HEK293 (cell line): ENCODE measurements around the gene GAK.

Experiments used
- CTCF ChIA-PET: fragments of 350-600 bp; formaldehyde crosslinking; extraction: SDS; loops from one replicate; lab custom pipeline; 2021; ENCODE audit warnings: antibody characterized with exemption; lab: Yijun Ruan, JAX
- POLR2A ChIA-PET: fragments of 300-600 bp; formaldehyde crosslinking; extraction: SDS; loops from one replicate; lab custom pipeline; 2020; ENCODE audit warnings: antibody characterized with exemption, inconsistent platforms; lab: Yijun Ruan, JAX
- H3K27ac ChIP-seq: fragments of 200-500 bp; sonication (Bioruptor generic); 2 replicates; pipeline ENCODE4 v1.5.1; 2014; ENCODE audit warnings: low read depth, low read length, control low read depth, inconsistent platforms; ENCODE audit errors: extremely low read depth
- H3K36me3 ChIP-seq, 2 experiments: fragments of 200-500 bp in 1 of 2; sonication (Bioruptor generic) in 1 of 2; 1 replicate in 1 of 2; 2 replicates in 1 of 2; pipeline ENCODE4 v1.5.1; 2014 to 2017; ENCODE audit warnings: inconsistent platforms in 2 of 2, low read length in 2 of 2; ENCODE audit not compliant: control insufficient read depth in 2 of 2, insufficient read depth in 1 of 2
- H3K4me1 ChIP-seq: fragments of 200-500 bp; sonication (Bioruptor generic); 2 replicates; pipeline ENCODE4 v1.5.1; 2014; ENCODE audit warnings: mild to moderate bottlenecking, low read length, inconsistent platforms; ENCODE audit not compliant: control insufficient read depth, insufficient read depth
- H3K4me3 ChIP-seq: 2 replicates; pipeline ENCODE4 v1.5.1; 2011; ENCODE audit warnings: low read depth, mild to moderate bottlenecking, control low read depth, low read length, moderate library complexity
- H3K9me3 ChIP-seq: fragments of 200-500 bp; sonication (Bioruptor generic); 2 replicates; pipeline ENCODE4 v1.5.1; 2014; ENCODE audit warnings: low read depth, low read length, inconsistent platforms; ENCODE audit not compliant: control insufficient read depth, insufficient read depth
- CTCF ChIP-seq: fragments of 450-650 bp; formaldehyde crosslinking; IDR thresholded peaks from 2 replicates; pipeline ENCODE4 v1.5.1; 2016; ENCODE audit warnings: missing biosample characterization, missing genetic modification characterization
- KLF17 ChIP-seq: fragments of 450-650 bp; formaldehyde crosslinking; IDR thresholded peaks from 2 replicates; pipeline ENCODE4 v1.5.1; 2016; ENCODE audit warnings: missing biosample characterization, missing genetic modification characterization
- KLF8 ChIP-seq: fragments of 450-650 bp; formaldehyde crosslinking; IDR thresholded peaks from 2 replicates; pipeline ENCODE4 v1.5.1; 2016; ENCODE audit warnings: missing biosample characterization, missing genetic modification characterization
- MEIS1 ChIP-seq: sonication (generic); formaldehyde crosslinking; IDR thresholded peaks from 2 replicates; pipeline ENCODE4 v1.8.1; 2022; ENCODE audit warnings: missing genetic modification reagents, mild to moderate bottlenecking, borderline replicate concordance
- SCRT1 ChIP-seq: fragments of 450-650 bp; formaldehyde crosslinking; IDR thresholded peaks from 2 replicates; pipeline ENCODE4 v1.5.1; 2016; ENCODE audit warnings: missing biosample characterization, missing genetic modification characterization, borderline replicate concordance
- ZBTB17 ChIP-seq: fragments of 450-650 bp; formaldehyde crosslinking; IDR thresholded peaks from 2 replicates; pipeline ENCODE4 v1.5.1; 2016; ENCODE audit warnings: missing biosample characterization, missing genetic modification characterization
- ZNF10 ChIP-seq: fragments of 450-650 bp; formaldehyde crosslinking; IDR thresholded peaks from 2 replicates; pipeline ENCODE4 v1.5.1; 2017; ENCODE audit warnings: missing biosample characterization, missing genetic modification characterization
- ZNF114 ChIP-seq: fragments of 450-650 bp; formaldehyde crosslinking; IDR thresholded peaks from 2 replicates; pipeline ENCODE4 v1.5.0; 2017; ENCODE audit warnings: missing biosample characterization, missing genetic modification characterization
- ZNF211 ChIP-seq: fragments of 450-650 bp; formaldehyde crosslinking; IDR thresholded peaks from 2 replicates; pipeline ENCODE4 v1.5.1; 2016; ENCODE audit warnings: low read depth, missing biosample characterization, missing genetic modification characterization
- ZNF354C ChIP-seq: fragments of 450-650 bp; formaldehyde crosslinking; IDR thresholded peaks from 2 replicates; pipeline ENCODE4 v1.5.1; 2016; ENCODE audit warnings: missing biosample characterization, missing genetic modification characterization, low read depth, borderline replicate concordance
- ZNF530 ChIP-seq: fragments of 450-650 bp; formaldehyde crosslinking; IDR thresholded peaks from 2 replicates; pipeline ENCODE4 v1.5.1; 2016; ENCODE audit warnings: low read depth, missing biosample characterization, missing genetic modification characterization
- ZNF558 ChIP-seq: fragments of 450-650 bp; formaldehyde crosslinking; IDR thresholded peaks from 2 replicates; pipeline ENCODE4 v1.5.1; 2016; ENCODE audit warnings: missing biosample characterization, missing genetic modification characterization
- ZNF621 ChIP-seq: fragments of 450-650 bp; formaldehyde crosslinking; IDR thresholded peaks from 2 replicates; pipeline ENCODE4 v1.5.1; 2017; ENCODE audit warnings: missing biosample characterization, missing genetic modification characterization
- ZNF792 ChIP-seq: fragments of 450-650 bp; formaldehyde crosslinking; IDR thresholded peaks from 2 replicates; pipeline ENCODE4 v1.5.1; 2016; ENCODE audit warnings: missing biosample characterization, missing genetic modification characterization
- ZSCAN23 ChIP-seq: fragments of 450-650 bp; formaldehyde crosslinking; IDR thresholded peaks from 2 replicates; pipeline ENCODE4 v1.5.1; 2016; ENCODE audit warnings: missing biosample characterization, missing genetic modification characterization
- TF ChIP-seq, protein P1 (sequence below): fragments of 450-650 bp; formaldehyde crosslinking; IDR thresholded peaks from 2 replicates; pipeline ENCODE4 v1.5.1; 2016; ENCODE audit warnings: missing biosample characterization, missing genetic modification characterization
- TF ChIP-seq, protein P2 (sequence below): fragments of 450-650 bp; formaldehyde crosslinking; conservative IDR thresholded peaks from 2 replicates; pipeline ENCODE4 v1.5.1; 2016; ENCODE audit warnings: low read depth, missing biosample characterization, missing genetic modification characterization
- TF ChIP-seq, protein P3 (sequence below): fragments of 450-650 bp; formaldehyde crosslinking; IDR thresholded peaks from 2 replicates; pipeline ENCODE4 v1.5.1; 2016; ENCODE audit warnings: missing biosample characterization, missing genetic modification characterization
- TF ChIP-seq, protein P4 (sequence below): fragments of 450-650 bp; formaldehyde crosslinking; IDR thresholded peaks from 2 replicates; pipeline ENCODE4 v1.5.1; 2016; ENCODE audit warnings: missing biosample characterization, missing genetic modification characterization

GAK gene

GRCh38 chr4:889516-889915 is 42.6 kb downstream of the GAK start:
- H3K9me3 ChIP-seq: no peaks in the 10 kb centered on the region
- CTCF ChIA-PET: no interaction called here
- TF ChIP-seq ZNF10 (tag by site-specific recombination): no peak
- TF ChIP-seq ZNF558 (tag by site-specific recombination): no peak
- no peak for TF ChIP-seq ZNF114 (tag by site-specific recombination)
- no peak for TF ChIP-seq ZNF354C (tag by site-specific recombination)
- no peak for TF ChIP-seq CTCF (tag by site-specific recombination)
- TF ChIP-seq MEIS1: no peak
- TF ChIP-seq ZNF530: no peak
- no peak for TF ChIP-seq ZNF211 (tag by site-specific recombination)
- TF ChIP-seq, protein P1, sequence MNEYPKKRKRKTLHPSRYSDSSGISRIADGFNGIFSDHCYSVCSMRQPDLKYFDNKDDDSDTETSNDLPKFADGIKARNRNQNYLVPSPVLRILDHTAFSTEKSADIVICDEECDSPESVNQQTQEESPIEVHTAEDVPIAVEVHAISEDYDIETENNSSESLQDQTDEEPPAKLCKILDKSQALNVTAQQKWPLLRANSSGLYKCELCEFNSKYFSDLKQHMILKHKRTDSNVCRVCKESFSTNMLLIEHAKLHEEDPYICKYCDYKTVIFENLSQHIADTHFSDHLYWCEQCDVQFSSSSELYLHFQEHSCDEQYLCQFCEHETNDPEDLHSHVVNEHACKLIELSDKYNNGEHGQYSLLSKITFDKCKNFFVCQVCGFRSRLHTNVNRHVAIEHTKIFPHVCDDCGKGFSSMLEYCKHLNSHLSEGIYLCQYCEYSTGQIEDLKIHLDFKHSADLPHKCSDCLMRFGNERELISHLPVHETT (tag by site-specific recombination): no peak
- no peak for TF ChIP-seq ZBTB17
- TF ChIP-seq, protein P2, sequence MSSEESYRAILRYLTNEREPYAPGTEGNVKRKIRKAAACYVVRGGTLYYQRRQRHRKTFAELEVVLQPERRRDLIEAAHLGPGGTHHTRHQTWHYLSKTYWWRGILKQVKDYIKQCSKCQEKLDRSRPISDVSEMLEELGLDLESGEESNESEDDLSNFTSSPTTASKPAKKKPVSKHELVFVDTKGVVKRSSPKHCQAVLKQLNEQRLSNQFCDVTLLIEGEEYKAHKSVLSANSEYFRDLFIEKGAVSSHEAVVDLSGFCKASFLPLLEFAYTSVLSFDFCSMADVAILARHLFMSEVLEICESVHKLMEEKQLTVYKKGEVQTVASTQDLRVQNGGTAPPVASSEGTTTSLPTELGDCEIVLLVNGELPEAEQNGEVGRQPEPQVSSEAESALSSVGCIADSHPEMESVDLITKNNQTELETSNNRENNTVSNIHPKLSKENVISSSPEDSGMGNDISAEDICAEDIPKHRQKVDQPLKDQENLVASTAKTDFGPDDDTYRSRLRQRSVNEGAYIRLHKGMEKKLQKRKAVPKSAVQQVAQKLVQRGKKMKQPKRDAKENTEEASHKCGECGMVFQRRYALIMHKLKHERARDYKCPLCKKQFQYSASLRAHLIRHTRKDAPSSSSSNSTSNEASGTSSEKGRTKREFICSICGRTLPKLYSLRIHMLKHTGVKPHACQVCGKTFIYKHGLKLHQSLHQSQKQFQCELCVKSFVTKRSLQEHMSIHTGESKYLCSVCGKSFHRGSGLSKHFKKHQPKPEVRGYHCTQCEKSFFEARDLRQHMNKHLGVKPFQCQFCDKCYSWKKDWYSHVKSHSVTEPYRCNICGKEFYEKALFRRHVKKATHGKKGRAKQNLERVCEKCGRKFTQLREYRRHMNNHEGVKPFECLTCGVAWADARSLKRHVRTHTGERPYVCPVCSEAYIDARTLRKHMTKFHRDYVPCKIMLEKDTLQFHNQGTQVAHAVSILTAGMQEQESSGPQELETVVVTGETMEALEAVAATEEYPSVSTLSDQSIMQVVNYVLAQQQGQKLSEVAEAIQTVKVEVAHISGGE (tag by site-specific recombination): no peak
- TF ChIP-seq SCRT1 (tag by site-specific recombination): no peak
- TF ChIP-seq ZSCAN23 (tag by site-specific recombination): no peak
- TF ChIP-seq ZNF621 (tag by site-specific recombination): no peak
- no peak for TF ChIP-seq KLF8 (tag by site-specific recombination)
- TF ChIP-seq, protein P3, sequence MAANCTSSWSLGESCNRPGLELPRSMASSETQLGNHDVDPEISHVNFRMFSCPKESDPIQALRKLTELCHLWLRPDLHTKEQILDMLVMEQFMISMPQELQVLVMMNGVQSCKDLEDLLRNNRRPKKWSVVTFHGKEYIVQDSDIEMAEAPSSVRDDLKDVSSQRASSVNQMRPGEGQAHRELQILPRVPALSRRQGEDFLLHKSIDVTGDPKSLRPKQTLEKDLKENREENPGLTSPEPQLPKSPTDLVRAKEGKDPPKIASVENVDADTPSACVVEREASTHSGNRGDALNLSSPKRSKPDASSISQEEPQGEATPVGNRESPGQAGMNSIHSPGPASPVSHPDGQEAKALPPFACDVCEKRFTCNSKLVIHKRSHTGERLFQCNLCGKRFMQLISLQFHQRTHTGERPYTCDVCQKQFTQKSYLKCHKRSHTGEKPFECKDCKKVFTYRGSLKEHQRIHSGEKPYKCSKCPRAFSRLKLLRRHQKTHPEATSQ: no peak
- TF ChIP-seq, protein P4, sequence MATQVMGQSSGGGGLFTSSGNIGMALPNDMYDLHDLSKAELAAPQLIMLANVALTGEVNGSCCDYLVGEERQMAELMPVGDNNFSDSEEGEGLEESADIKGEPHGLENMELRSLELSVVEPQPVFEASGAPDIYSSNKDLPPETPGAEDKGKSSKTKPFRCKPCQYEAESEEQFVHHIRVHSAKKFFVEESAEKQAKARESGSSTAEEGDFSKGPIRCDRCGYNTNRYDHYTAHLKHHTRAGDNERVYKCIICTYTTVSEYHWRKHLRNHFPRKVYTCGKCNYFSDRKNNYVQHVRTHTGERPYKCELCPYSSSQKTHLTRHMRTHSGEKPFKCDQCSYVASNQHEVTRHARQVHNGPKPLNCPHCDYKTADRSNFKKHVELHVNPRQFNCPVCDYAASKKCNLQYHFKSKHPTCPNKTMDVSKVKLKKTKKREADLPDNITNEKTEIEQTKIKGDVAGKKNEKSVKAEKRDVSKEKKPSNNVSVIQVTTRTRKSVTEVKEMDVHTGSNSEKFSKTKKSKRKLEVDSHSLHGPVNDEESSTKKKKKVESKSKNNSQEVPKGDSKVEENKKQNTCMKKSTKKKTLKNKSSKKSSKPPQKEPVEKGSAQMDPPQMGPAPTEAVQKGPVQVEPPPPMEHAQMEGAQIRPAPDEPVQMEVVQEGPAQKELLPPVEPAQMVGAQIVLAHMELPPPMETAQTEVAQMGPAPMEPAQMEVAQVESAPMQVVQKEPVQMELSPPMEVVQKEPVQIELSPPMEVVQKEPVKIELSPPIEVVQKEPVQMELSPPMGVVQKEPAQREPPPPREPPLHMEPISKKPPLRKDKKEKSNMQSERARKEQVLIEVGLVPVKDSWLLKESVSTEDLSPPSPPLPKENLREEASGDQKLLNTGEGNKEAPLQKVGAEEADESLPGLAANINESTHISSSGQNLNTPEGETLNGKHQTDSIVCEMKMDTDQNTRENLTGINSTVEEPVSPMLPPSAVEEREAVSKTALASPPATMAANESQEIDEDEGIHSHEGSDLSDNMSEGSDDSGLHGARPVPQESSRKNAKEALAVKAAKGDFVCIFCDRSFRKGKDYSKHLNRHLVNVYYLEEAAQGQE (tag by site-specific recombination): no peak
- TF ChIP-seq ZNF792: no peak
- TF ChIP-seq KLF17 (tag by site-specific recombination): no peak

More at GRCh38 chr4:889516-889915, 42.6 kb downstream of the GAK start:
- H3K36me3 ChIP-seq: peaks cover 0 to 76% of the 10 kb centered on the region in 2 experiments; a peak in 1 of 3 replicates
- H3K4me1 ChIP-seq: no peaks in the 10 kb centered on the region
- H3K4me3 ChIP-seq: no peak overlapping the region
- no peak overlapping the region for H3K27ac ChIP-seq
- POLR2A ChIA-PET: no interaction called here
